GM19438 (cell line): ENCODE data around the gene ERICH2.

ENCODE experiments used
- ATAC-seq: cut with Tn5 transposase; IDR thresholded peaks from one replicate; pipeline ENCODE4 v1.9.1; 2021; ENCODE audit warnings: low read depth; ENCODE audit not compliant: unreplicated experiment

The ERICH2 gene

GRCh38 chr2:170816504-170817092, 46.4 kb downstream of the ERICH2 start, which contains the start of gene GAD1:
Gene GAD1, plus strand, starts transcription at chr2:170816887. Its CDS starts 1,705 bp downstream, at chr2:170818592.
- ATAC-seq = peak; percentile 40

- no peak for ATAC-seq
Measured at GRCh38 chr2:170817093-170818035, 47.2 kb downstream of the ERICH2 start.

GRCh38 chr2:170818036-170818751, 48.0 kb downstream of the ERICH2 start:
- ATAC-seq = no peak

- ATAC-seq = no peak
Measured at GRCh38 chr2:170818752-170819470, 48.7 kb downstream of the ERICH2 start.

GRCh38 chr2:170819680-170820664, 49.8 kb downstream of the ERICH2 start:
- no peak for ATAC-seq

GRCh38 chr2:170820757-170821530, 50.8 kb downstream of the ERICH2 start:
- no peak for ATAC-seq

GRCh38 chr2:170821531-170822289, 51.5 kb downstream of the ERICH2 start:
- no peak for ATAC-seq

- ATAC-seq = no peak
Measured at GRCh38 chr2:170822290-170823087, 52.3 kb downstream of the ERICH2 start.

GRCh38 chr2:170823088-170823897, 53.1 kb downstream of the ERICH2 start:
- ATAC-seq = no peak

- no peak for ATAC-seq
Measured at GRCh38 chr2:170823898-170824215, 53.7 kb downstream of the ERICH2 start.

GRCh38 chr2:170824526-170825015, 54.4 kb downstream of the ERICH2 start:
- ATAC-seq = no peak

- no peak for ATAC-seq
Measured at GRCh38 chr2:170827841-170828532, 57.8 kb downstream of the ERICH2 start.

GRCh38 chr2:170828533-170828916, 58.3 kb downstream of the ERICH2 start:
- ATAC-seq = no peak

- no peak for ATAC-seq
Measured at GRCh38 chr2:170829036-170829435, 58.9 kb downstream of the ERICH2 start.

- ATAC-seq = no peak
Measured at GRCh38 chr2:170830166-170830565, 60.0 kb downstream of the ERICH2 start.

GRCh38 chr2:170831115-170831514, 60.9 kb downstream of the ERICH2 start:
- ATAC-seq = no peak
